Amygdala (tissue), 56 donors: ENCODE results near the gene BCL7A.
"Not testable (repeated sequence)": the region's sequence is repeated elsewhere in the genome, so short reads cannot be mapped to it uniquely, and the experiment has no call there.

Source experiments
- DNase-seq, 56 donors: peaks; one replicate each; lab custom pipeline; 2025; lab: John Stamatoyannopoulos, UW

BCL7A gene

GRCh38 chr12:122021822-122022392, at the start of gene BCL7A:
BCL7A (plus strand) TSS chr12:122021884; CDS start chr12:122022092, 208 bp downstream.
- DNase-seq = peak in 52 of 56 donors; percentile 19 to 87 (median 63)

- DNase-seq = no peak
Measured at GRCh38 chr12:121974026-121974985, 47.4 kb upstream of the BCL7A start.

GRCh38 chr12:121975021-121975420, 46.7 kb upstream of the BCL7A start:
- DNase-seq = no peak

GRCh38 chr12:121976950-121977349, 44.7 kb upstream of the BCL7A start:
- DNase-seq = no peak

GRCh38 chr12:121980191-121980891, 41.3 kb upstream of the BCL7A start:
- DNase-seq = peak in 1 of 56 donors; percentile 9

GRCh38 chr12:121980892-121981272, 40.8 kb upstream of the BCL7A start:
- DNase-seq = no peak

GRCh38 chr12:121981456-121981855, 40.2 kb upstream of the BCL7A start:
- no peak for DNase-seq

- DNase-seq = no peak
Measured at GRCh38 chr12:121982950-121983349, 38.7 kb upstream of the BCL7A start.

- DNase-seq = no peak
Measured at GRCh38 chr12:121983536-121984210, 38.0 kb upstream of the BCL7A start.

- DNase-seq = no peak
Measured at GRCh38 chr12:121986489-121987245, 35.0 kb upstream of the BCL7A start.

- DNase-seq = not testable (repeated sequence)
Measured at GRCh38 chr12:121988519-121988918, 33.2 kb upstream of the BCL7A start.

GRCh38 chr12:121989276-121990113, 32.2 kb upstream of the BCL7A start:
- DNase-seq = no peak

GRCh38 chr12:121990114-121990647, 31.5 kb upstream of the BCL7A start:
- no peak for DNase-seq

GRCh38 chr12:121990692-121991603, 30.7 kb upstream of the BCL7A start:
- DNase-seq = no peak

GRCh38 chr12:121992059-121992879, 29.4 kb upstream of the BCL7A start:
- peak in 13 of 56 donors; percentile 2 to 51 (median 9) for DNase-seq

GRCh38 chr12:121996050-121996944, 25.4 kb upstream of the BCL7A start:
- no peak for DNase-seq
